ENCODE results near the gene JPH2. TPM values are rescaled to one million over a fixed set of nuclear protein-coding genes. Genes with fewer than 3 reads are reported as not detected.
A peak's percentile ranks its signal among the peaks of the same experiment; 100 is the strongest.
"Not testable (repeated sequence)": the region's sequence is repeated elsewhere in the genome, so short reads cannot be mapped to it uniquely, and the experiment has no call there.

The JPH2 gene
- polyA plus RNA-seq, 3 donors from 2014 or later: not detected

DNA sequence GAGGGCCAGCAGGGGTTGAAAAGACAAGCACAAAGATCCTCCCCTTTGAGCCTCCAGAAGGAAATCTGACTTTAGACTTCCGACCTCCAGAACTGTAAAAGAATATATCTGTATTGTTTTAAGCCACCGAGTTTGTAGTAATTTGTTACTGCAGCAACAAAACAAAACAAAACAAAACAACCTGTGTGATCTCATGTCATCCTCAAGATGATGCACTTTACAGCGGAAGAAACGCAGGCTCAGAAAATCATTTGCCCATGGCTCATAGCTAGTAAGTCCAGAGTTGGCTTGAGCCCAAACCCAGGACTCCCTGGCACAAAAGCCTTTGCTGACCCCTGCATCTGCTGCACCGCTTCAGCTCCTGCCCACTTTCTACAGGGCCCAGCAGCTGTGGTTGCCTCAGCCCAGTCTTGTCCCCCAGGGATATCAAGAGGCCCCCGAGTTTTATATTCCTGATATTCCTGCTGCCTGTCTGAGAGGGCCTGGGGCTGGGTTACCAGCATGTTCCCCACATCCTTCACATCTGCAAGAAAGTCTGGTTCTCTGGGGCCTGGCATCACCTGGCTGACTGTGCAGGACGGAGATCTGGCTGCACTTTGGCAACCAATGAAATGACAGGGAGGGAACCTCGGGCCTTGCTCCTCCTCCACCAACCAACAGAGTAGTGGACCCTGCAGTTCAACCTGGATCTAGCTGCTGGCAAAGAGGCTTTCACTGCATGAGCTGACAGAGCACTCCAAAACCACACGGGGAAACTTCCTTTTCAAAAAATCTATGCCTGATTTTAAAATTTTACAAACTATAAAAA, 56.9 kb downstream of the JPH2 start:
- no peak overlapping the region for H3K27ac Mint-ChIP-seq
- no peaks in the 10 kb centered on the region for H3K4me1 Mint-ChIP-seq

DNA sequence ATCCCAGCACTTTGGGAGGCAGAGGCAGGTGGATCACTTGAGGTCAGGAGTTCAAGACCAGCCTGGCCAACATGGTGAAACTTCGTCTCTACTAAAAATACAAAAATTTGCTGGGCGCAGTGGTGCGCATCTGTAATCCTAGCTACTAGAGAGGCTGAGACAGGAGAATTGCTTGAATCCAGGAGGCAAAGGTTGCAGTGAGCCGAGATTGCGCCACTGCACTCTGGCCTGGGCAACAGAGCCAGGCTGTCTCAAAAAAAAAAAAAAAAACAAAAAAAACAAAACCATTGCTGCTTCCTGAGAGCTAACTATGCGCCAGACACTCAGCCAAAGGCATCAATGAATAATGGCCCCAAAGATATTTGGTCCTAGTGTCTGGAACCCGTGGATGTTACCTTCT, 57.7 kb downstream of the JPH2 start:
- H3K36me3 Mint-ChIP-seq; H3K4me3 Mint-ChIP-seq; H3K27ac Mint-ChIP-seq; DNase-seq; H3K27me3 Mint-ChIP-seq (ENCODE audit: low read depth in 3 of 3); H3K4me1 Mint-ChIP-seq; H3K9me3 Mint-ChIP-seq: not testable (repeated sequence)

More for the DNA sequence above, 56.9 kb downstream of the JPH2 start:
- DNase-seq: no peak
- H3K9me3 Mint-ChIP-seq: no peaks in the 10 kb centered on the region
- H3K36me3 Mint-ChIP-seq: no peaks in the 10 kb centered on the region
- H3K4me3 Mint-ChIP-seq: no peak overlapping the region
- peaks cover 6 to 10% (median 8%) of the 10 kb centered on the region in 3 donors for H3K27me3 Mint-ChIP-seq (ENCODE audit: low read depth in 3 of 3)

DNA sequence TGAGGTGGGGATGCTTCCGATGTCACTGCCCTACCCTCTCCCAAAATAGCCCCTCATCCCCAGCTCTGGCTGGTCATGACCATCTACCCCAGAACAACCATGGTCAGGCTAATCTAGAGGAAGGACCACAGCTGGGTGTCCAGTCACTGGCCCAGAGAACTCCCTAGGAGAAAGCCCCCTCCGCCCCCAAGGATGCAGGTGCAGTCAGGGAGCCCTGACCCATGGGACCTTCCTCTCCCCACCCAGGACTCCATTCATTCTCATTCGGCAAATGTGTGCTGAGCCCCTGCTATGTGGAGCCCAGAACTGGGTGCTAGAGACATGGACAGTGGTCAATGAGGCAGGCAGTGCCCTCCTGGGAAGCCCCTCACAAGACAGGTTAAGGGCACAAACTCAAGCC, 60.5 kb downstream of the JPH2 start:
- no peak overlapping the region for H3K4me3 Mint-ChIP-seq
- H3K4me1 Mint-ChIP-seq: no peaks in the 10 kb centered on the region
- no peaks in the 10 kb centered on the region for H3K9me3 Mint-ChIP-seq

GRCh38 chr20:44125332-44126127, 61.5 kb downstream of the JPH2 start:
- Mint-ChIP-seq H3K4me3 (no peak overlapping the region), H3K27me3 (ENCODE audit: low read depth in 3 of 3) (peaks cover 0 to 6% (median 2%) of the 10 kb centered on the region in 3 donors), H3K36me3 (no peaks in the 10 kb centered on the region), H3K27ac (no peak overlapping the region), H3K9me3 (no peaks in the 10 kb centered on the region), H3K4me1 (no peaks in the 10 kb centered on the region)
- no peak for DNase-seq

More for the DNA sequence above, 60.5 kb downstream of the JPH2 start:
- Mint-ChIP-seq H3K27ac (no peak overlapping the region), H3K36me3 (no peaks in the 10 kb centered on the region), H3K27me3 (ENCODE audit: low read depth in 3 of 3) (peaks cover 0 to 2% (median 0%) of the 10 kb centered on the region in 3 donors)
- DNase-seq: no peak

- Mint-ChIP-seq H3K9me3 (no peaks in the 10 kb centered on the region), H3K4me1 (no peaks in the 10 kb centered on the region), H3K27ac (no peak overlapping the region), H3K36me3 (no peaks in the 10 kb centered on the region), H3K27me3 (ENCODE audit: low read depth in 3 of 3) (peaks cover 2 to 9% (median 5%) of the 10 kb centered on the region in 3 donors), H3K4me3 (no peak overlapping the region)
- DNase-seq: no peak
Observed at GRCh38 chr20:44123874-44124535, 63.0 kb downstream of the JPH2 start.

GRCh38 chr20:44123251-44123650, 63.7 kb downstream of the JPH2 start:
- no peaks in the 10 kb centered on the region for H3K36me3 Mint-ChIP-seq
- no peak for DNase-seq
- H3K27ac Mint-ChIP-seq: no peak overlapping the region
- no peaks in the 10 kb centered on the region for H3K4me1 Mint-ChIP-seq
- no peak overlapping the region for H3K4me3 Mint-ChIP-seq
- peaks cover 2 to 9% (median 5%) of the 10 kb centered on the region in 3 donors for H3K27me3 Mint-ChIP-seq (ENCODE audit: low read depth in 3 of 3)
- no peaks in the 10 kb centered on the region for H3K9me3 Mint-ChIP-seq

DNA sequence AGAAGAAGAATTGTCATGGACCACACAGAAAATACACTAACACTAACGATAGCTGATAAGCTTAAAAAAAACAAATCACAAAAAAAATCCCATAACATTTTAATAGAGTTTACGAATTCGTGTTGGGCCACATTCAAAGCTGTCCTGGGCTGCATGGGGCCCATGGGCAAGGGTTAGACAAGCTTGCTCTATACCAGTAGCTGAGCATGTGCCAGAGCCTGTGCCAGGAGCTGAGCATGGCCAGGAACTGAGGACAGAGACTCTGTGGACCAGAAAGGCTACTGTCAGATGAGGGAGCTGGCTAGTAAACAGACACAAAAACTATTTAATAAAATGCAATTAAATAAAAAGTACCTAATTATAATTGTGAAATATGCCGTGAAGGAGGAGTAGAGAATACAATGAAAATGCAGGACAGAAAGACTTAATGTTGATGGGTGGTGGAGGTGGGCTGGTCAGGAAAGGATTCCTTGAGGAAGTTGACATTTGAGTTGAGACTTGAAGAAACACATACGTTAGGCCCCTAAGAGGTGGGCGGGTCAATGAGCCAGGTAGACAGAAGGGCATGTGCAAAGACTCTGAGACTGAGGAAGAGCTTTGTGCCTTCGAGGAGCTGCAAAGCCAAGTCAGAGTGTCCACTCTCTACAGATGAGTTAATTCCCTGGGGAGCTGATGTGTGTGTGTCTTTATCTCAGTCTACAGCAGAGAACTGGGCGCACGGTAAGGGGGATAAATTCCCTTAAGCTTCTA, 66.1 kb downstream of the JPH2 start:
- Mint-ChIP-seq H3K36me3 (no peaks in the 10 kb centered on the region), H3K4me3 (no peak overlapping the region), H3K27ac (no peak overlapping the region), H3K9me3 (no peaks in the 10 kb centered on the region), H3K4me1 (no peaks in the 10 kb centered on the region), H3K27me3 (ENCODE audit: low read depth in 3 of 3) (peaks cover 11 to 23% (median 15%) of the 10 kb centered on the region in 3 donors)
- DNase-seq: no peak

GRCh38 chr20:44118185-44119033, 68.6 kb downstream of the JPH2 start:
- Mint-ChIP-seq H3K9me3 (no peaks in the 10 kb centered on the region), H3K27ac (no peak overlapping the region), H3K36me3 (no peaks in the 10 kb centered on the region), H3K4me3 (no peak overlapping the region), H3K27me3 (ENCODE audit: low read depth in 3 of 3) (peaks cover 15 to 33% (median 16%) of the 10 kb centered on the region in 3 donors), H3K4me1 (no peaks in the 10 kb centered on the region)
- no peak for DNase-seq

- H3K4me3 Mint-ChIP-seq: no peak overlapping the region
- DNase-seq: no peak
- H3K27ac Mint-ChIP-seq: no peak overlapping the region
- no peaks in the 10 kb centered on the region for H3K36me3 Mint-ChIP-seq
- H3K9me3 Mint-ChIP-seq: no peaks in the 10 kb centered on the region
- H3K27me3 Mint-ChIP-seq (ENCODE audit: low read depth in 3 of 3): peaks cover 15 to 33% (median 18%) of the 10 kb centered on the region in 3 donors
- no peaks in the 10 kb centered on the region for H3K4me1 Mint-ChIP-seq
Observed at GRCh38 chr20:44117296-44118184, 69.4 kb downstream of the JPH2 start.

GRCh38 chr20:44115762-44116644, 71.0 kb downstream of the JPH2 start:
- H3K9me3 Mint-ChIP-seq: no peaks in the 10 kb centered on the region
- peak overlapping the region in 1 of 5 donors; percentile 9 for H3K4me3 Mint-ChIP-seq
- H3K4me1 Mint-ChIP-seq: no peaks in the 10 kb centered on the region
- H3K27ac Mint-ChIP-seq: no peak overlapping the region
- DNase-seq: no peak
- H3K27me3 Mint-ChIP-seq (ENCODE audit: low read depth in 3 of 3): peaks cover 15 to 33% (median 23%) of the 10 kb centered on the region in 3 donors
- no peaks in the 10 kb centered on the region for H3K36me3 Mint-ChIP-seq

DNA sequence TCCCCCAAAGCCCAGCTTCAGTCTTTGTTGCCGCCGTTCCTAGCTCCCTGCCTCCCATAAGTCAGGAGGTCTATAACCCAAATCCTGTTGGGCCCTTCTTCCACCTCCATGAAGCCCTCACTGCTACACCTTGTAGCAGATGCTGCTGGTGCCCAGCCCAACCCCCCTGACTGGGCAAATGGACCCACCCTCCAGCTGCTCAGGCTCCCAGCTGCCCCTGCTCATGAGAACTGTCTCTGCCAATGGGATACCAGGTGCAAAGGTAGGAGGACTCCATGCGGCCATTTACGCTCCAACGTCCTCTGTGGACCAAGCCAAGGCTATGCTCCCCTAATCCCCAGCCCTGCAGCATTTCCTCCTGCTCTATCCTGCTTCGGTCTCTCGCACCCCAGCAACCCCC, 71.8 kb downstream of the JPH2 start:
- Mint-ChIP-seq H3K9me3 (no peaks in the 10 kb centered on the region), H3K36me3 (no peaks in the 10 kb centered on the region), H3K4me3 (no peak overlapping the region), H3K4me1 (no peaks in the 10 kb centered on the region), H3K27me3 (ENCODE audit: low read depth in 3 of 3) (peaks cover 15 to 30% (median 26%) of the 10 kb centered on the region in 3 donors), H3K27ac (no peak overlapping the region)
- no peak for DNase-seq

Data from immature natural killer cell (primary cell).